Fibroblast of the aortic adventitia (primary cell): Measurements from ENCODE around the gene KCNMB3. TPM values are rescaled to one million over a fixed set of nuclear protein-coding genes. Genes with fewer than 3 reads are reported as not detected.

Experiments
- DNase-seq: peaks from one replicate; pipeline ENCODE4 v3.0.0-alpha.2; 2010; ENCODE audit warnings: low read depth
- H3K4me3 ChIP-seq: 2 replicates; pipeline ENCODE4 v1.5.1; 2011; ENCODE audit warnings: low read depth, mild to moderate bottlenecking, control low read depth, low read length, moderate library complexity
- CTCF ChIP-seq: IDR thresholded peaks from 2 replicates; pipeline ENCODE4 v1.5.1; 2011; ENCODE audit warnings: mild to moderate bottlenecking, low read length, control low read depth, inconsistent platforms; ENCODE audit not compliant: insufficient read depth
- total RNA-seq: library from RNA; depleted of rRNA; stranded (reverse); fragments of >200 nt; gene quantifications from 2 replicates; pipeline ENCODE4 v1.2.3, GENCODE V29; 2012; ENCODE audit warnings: low replicate concordance

The KCNMB3 gene
- 0.08 and 2.2 TPM in 2 replicates for total RNA-seq

GRCh38 chr3:179250803-179251476 is at the start of gene KCNMB3:
TSS of gene KCNMB3 (minus strand) at chr3:179251114. CDS start at chr3:179250990, 124 bp downstream.
- TF ChIP-seq CTCF, result no peak
- H3K4me3 ChIP-seq, result no peak within 1 kb of the TSS
- no peak for DNase-seq

- no peak overlapping the region for H3K4me3 ChIP-seq
- no peak for TF ChIP-seq CTCF
- DNase-seq, result no peak
These were observed 49.2 kb upstream of the KCNMB3 start for GRCh38 chr3:179299999-179300613.

GRCh38 chr3:179299316-179299715 is 48.4 kb upstream of the KCNMB3 start:
- no peak for DNase-seq
- no peak overlapping the region for H3K4me3 ChIP-seq
- no peak for TF ChIP-seq CTCF

- no peak for DNase-seq
- no peak overlapping the region for H3K4me3 ChIP-seq
- TF ChIP-seq CTCF, result no peak
These were observed 47.2 kb upstream of the KCNMB3 start for GRCh38 chr3:179297971-179298725.

GRCh38 chr3:179292450-179292849 is 41.5 kb upstream of the KCNMB3 start:
- DNase-seq, result no peak
- H3K4me3 ChIP-seq, result no peak overlapping the region

GRCh38 chr3:179289295-179289694 is 38.4 kb upstream of the KCNMB3 start:
- no peak for TF ChIP-seq CTCF
- DNase-seq, result no peak
- no peak overlapping the region for H3K4me3 ChIP-seq

More at GRCh38 chr3:179292450-179292849, 41.5 kb upstream of the KCNMB3 start:
- TF ChIP-seq CTCF, result no peak
